Hepatic stellate cell (primary cell): ENCODE results near the gene ERG.

Experiments
- DNase-seq: peaks from one replicate; pipeline ENCODE4 v3.0.0; 2011; ENCODE audit warnings: low spot score

Gene ERG, protein sequence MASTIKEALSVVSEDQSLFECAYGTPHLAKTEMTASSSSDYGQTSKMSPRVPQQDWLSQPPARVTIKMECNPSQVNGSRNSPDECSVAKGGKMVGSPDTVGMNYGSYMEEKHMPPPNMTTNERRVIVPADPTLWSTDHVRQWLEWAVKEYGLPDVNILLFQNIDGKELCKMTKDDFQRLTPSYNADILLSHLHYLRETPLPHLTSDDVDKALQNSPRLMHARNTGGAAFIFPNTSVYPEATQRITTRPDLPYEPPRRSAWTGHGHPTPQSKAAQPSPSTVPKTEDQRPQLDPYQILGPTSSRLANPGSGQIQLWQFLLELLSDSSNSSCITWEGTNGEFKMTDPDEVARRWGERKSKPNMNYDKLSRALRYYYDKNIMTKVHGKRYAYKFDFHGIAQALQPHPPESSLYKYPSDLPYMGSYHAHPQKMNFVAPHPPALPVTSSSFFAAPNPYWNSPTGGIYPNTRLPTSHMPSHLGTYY

DNA sequence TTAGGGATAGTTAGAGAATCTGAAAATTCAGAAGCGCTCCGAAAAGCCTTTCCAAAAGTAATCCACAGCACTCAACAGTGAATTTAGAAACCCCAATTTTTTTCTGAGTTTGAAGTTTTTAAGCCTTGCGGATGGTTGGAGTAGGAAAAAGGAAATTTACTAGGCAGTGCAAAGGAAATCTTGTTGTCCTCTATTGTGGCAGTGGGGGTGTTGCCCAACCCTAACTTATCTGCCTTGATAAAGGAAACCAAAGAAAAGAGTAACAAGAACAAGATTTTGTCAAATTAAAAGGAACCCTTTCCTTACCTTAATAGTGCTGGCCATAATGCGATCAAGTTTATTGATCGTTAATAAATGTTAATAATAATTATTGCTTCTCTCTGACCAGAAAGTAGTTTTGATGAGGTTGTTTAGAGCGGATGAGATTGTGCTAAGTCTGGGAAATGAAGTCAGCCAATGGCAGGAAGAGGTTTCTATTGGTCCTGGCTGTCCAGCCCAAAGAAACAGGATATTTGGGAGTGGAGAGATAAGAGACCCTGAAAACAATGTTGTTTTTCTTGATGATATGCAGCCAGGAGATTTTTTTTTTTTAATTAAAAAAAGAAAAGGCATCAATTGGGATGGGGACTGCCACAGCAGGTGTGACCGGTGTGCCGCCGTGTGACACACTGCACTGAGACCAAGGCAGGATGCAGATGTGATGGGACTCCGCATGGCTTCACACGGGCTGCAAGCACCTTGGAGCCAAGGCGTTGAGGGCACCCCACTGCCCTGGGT, at the start of gene ERG:
ERG (minus strand) TSS at position 421 of the 777 bp plus-strand sequence; CDS start at position 324, 97 bp downstream.
- DNase-seq, result no peak

- DNase-seq, result no peak
These were observed 46.4 kb upstream of the ERG start for GRCh38 chr21:38544661-38545060.

- no peak for DNase-seq
These were observed 44.0 kb upstream of the ERG start for GRCh38 chr21:38542263-38542662.

DNA sequence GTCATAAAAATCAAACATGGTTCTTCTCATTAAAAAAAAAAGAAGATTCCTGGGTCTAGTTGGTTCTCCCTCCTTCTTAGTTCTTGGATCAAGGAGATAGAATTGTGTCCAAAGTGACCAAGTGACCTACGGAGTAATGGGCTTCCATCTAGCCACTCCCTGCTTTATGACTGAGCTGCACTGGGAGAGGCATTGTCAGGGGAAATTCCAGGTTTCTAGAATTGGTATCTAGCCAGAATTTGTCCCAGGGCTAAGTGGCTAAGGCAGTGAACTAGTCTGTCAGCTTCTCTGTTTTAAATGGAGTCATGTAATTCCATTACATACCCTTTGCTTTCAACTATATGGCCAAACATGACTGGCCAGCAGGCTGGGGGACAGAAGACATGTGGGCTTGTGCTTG, 40.1 kb upstream of the ERG start:
- no peak for DNase-seq

DNA sequence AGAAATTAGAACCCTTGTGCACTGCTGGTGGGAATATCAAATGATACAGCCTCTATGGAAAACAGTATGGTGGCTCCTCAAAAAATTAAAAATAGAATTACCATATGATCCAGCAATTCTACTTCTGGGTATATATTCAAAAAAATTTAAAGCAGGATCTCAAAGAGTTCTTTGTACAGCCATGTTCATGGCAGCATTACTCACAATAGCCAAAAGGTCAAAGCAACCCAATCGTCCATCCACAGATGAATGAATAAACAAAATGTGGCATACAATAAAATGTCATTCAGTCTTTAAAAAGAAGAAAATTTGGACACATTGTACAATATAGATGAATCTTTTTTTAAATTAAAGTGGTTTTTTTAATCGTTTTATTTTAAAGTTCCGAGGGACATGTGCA, 36.3 kb upstream of the ERG start:
- no peak for DNase-seq

- no peak for DNase-seq
These were observed 35.6 kb upstream of the ERG start for GRCh38 chr21:38533887-38534286.

- no peak for DNase-seq
These were observed 33.3 kb upstream of the ERG start for GRCh38 chr21:38531591-38531990.

DNA sequence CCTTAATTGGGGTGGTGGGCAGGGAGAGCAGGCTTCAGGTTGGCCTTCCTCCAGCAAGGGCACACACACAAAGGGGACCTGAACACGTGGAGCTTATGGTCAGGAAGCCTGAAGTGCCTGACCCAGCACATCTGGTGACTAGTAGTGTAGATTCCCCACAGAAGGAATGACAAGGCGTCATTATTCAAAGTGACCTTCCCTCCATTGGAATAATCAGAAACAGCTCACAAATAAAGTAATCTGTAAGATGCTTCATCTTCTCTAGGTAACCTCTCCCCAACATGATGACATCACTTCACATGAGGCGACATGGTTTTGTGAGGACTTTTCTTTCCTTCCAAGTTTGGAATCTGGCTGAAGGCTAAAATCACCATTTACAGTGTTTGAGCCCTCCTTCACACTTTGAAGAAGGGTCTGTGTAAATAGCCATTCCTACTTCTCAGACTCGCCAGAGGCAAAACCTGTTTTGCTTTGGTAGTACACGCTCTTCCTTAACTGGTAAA, 32.8 kb upstream of the ERG start:
- no peak for DNase-seq

DNA sequence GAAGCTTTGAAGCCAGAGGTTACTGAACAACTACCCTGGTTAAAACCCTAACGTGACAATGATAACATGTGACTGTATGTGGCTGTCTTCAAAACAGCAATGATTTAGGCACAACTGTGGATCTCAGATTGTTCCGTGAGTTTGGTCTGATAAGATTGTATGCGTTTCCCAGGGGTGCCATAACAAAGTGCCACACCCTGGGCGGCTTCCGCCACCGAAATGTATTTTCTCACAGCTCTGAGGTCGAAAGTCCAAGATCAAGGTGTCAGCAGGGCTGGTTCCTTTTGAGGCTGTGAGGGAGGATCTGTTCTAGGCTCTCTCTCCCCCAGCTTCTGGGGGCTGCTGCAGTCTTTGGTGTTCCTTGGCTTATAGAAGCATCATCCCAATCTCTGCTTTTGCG, 29.5 kb upstream of the ERG start:
- DNase-seq, result no peak

GRCh38 chr21:38525454-38525853, 27.2 kb upstream of the ERG start:
- no peak for DNase-seq

DNA sequence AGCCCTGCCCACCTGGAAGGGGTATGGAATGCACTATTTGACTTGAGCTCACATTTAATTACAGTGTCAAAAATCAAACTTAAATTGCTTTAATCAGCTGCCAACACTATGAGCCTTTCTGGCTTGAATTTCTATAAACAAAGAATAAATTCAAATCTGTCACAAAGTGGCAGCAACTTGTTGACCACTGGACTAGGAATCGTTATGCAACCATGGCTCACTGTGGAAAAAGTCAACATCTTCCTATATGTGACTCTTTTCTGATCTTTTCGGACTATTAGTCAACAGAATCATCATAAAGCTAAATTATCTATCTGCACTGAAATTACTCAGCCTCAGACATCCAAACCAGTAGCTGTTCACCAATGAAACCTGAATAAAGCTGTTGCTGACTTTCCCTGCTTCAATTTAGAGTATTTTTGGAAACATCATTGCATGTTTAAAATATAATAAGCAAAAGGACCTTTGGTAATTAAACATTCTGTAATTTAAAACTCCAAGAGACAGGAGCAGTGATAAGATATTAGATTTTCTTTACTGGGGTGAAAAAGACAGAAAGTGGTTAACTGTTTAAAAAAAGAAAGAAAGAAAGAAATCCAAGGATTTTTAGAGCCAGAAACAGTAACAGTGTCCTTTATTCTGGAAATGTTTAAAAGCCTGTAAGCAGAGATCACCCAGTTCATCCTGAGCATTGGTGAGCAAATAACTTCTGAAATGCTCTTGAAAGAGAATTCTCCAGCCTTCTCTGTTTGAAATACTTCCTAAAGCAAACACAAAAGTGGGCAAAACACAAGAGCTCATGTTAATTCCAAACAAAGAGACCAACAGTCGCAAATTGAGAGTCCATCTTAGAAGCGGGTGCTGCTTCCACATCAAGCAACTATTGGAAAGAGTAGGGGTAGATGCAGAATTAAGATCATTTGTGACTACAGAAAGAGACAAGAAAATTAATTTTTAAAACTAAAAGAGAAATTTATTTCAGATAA, 26.2 kb upstream of the ERG start:
- no peak for DNase-seq

- DNase-seq, result no peak
These were observed 22.2 kb upstream of the ERG start for GRCh38 chr21:38520511-38520910.

- no peak for DNase-seq
These were observed 13.5 kb upstream of the ERG start for GRCh38 chr21:38511662-38512243.

DNA sequence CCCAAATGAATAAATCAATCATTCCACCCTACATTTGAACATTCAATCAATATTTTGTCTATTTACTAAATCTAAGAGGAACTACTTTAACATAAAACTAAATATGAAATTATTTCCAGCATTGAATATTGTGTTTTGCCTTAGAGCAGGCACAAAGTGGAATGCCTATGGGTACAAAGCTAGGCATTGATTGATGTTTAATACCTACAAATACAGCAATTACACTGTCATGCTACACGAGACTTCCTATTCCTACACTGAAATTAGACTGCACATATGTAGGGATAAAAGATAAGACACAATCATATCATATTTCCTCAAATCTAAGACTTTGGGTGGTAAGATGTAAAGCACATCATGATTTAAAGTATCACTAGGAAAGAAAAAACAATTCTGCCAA, 12.9 kb upstream of the ERG start:
- no peak for DNase-seq

DNA sequence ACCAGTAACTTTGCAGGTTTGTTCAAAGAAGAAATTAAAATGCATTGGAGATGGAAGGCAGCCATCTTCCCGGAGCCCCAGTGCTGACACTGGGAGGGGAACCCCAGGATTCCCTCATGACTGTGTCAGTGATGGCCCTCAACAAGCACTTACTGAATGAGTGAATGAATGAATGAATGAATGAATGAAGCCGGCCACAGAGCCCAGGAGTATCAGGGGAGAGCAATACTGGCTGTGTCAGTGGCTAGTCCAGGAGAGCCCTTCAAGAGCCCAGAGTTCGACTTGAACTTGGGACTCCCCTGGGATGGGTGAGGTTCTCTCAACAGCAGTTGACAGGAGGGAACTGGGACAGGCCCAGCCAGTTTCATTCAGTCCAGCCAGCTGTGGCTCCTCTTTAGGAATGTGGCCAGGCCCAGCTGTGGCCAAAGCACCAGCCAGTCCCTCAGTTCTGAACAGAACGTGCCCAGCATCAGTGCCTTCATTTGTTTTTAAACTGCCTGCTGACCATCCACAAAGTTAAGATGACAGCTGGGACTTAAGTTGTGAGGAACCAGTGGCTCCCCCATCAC, 9.2 kb upstream of the ERG start:
- no peak for DNase-seq

GRCh38 chr21:38506661-38507281, 8.5 kb upstream of the ERG start:
- no peak for DNase-seq

GRCh38 chr21:38505654-38506523, 7.6 kb upstream of the ERG start:
- DNase-seq, result peak; percentile 39

DNA sequence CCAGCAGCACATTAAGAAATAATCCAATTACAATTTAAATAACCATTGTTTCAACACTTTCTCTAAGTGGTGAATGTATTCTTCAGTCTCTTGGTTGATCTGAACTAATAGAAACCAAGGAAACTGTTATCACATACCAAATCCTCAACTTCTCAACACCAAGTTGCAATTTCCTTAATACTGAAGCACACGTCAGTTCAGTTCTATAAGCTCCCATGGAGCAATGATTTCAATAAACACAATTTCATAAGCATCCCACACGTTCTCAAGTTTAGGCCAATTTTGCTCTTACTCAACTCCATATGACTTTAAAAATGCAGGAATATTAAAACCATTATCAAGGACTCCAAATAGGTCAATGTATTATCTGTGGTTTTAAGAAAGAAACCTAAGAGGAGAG, 5.8 kb upstream of the ERG start:
- DNase-seq, result no peak

GRCh38 chr21:38503583-38503982, 5.3 kb upstream of the ERG start:
- no peak for DNase-seq

GRCh38 chr21:38500073-38500472, 1.8 kb upstream of the ERG start:
- no peak for DNase-seq
